ENCODE data around the gene RCAN2.

The RCAN2 gene

GRCh38 chr6:46472243-46472642 lies 19.0 kb downstream of the RCAN2 start:
- H3K4me3 ChIP-seq (replicated peaks; ENCODE audit: low read depth, low read length), result no peak overlapping the region
- no peaks in the 10 kb centered on the region for H3K36me3 ChIP-seq (ENCODE audit: control insufficient read depth, insufficient read depth, low read length)
- TF ChIP-seq, protein P1, sequence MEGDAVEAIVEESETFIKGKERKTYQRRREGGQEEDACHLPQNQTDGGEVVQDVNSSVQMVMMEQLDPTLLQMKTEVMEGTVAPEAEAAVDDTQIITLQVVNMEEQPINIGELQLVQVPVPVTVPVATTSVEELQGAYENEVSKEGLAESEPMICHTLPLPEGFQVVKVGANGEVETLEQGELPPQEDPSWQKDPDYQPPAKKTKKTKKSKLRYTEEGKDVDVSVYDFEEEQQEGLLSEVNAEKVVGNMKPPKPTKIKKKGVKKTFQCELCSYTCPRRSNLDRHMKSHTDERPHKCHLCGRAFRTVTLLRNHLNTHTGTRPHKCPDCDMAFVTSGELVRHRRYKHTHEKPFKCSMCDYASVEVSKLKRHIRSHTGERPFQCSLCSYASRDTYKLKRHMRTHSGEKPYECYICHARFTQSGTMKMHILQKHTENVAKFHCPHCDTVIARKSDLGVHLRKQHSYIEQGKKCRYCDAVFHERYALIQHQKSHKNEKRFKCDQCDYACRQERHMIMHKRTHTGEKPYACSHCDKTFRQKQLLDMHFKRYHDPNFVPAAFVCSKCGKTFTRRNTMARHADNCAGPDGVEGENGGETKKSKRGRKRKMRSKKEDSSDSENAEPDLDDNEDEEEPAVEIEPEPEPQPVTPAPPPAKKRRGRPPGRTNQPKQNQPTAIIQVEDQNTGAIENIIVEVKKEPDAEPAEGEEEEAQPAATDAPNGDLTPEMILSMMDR (IDR thresholded peaks at IDR 0.05; ENCODE audit: insufficient read depth, low read length, poor library complexity, severe bottlenecking), result no peak
- no peak for DNase-seq (ENCODE audit: extremely low read depth, insufficient read length)
- H3K27me3 ChIP-seq (replicated peaks; ENCODE audit: control insufficient read depth, insufficient read depth, low read length), result no peaks in the 10 kb centered on the region

- H3K4me3 ChIP-seq (replicated peaks; ENCODE audit: low read depth, low read length), result no peak overlapping the region
- H3K27me3 ChIP-seq (replicated peaks; ENCODE audit: control insufficient read depth, insufficient read depth, low read length), result no peaks in the 10 kb centered on the region
- H3K36me3 ChIP-seq (ENCODE audit: control insufficient read depth, insufficient read depth, low read length), result no peaks in the 10 kb centered on the region
- TF ChIP-seq, protein P1 (IDR thresholded peaks at IDR 0.05; ENCODE audit: insufficient read depth, low read length, poor library complexity, severe bottlenecking), result no peak
- DNase-seq (ENCODE audit: extremely low read depth, insufficient read length), result no peak
Measured at GRCh38 chr6:46469021-46469420, 22.2 kb downstream of the RCAN2 start.

DNA sequence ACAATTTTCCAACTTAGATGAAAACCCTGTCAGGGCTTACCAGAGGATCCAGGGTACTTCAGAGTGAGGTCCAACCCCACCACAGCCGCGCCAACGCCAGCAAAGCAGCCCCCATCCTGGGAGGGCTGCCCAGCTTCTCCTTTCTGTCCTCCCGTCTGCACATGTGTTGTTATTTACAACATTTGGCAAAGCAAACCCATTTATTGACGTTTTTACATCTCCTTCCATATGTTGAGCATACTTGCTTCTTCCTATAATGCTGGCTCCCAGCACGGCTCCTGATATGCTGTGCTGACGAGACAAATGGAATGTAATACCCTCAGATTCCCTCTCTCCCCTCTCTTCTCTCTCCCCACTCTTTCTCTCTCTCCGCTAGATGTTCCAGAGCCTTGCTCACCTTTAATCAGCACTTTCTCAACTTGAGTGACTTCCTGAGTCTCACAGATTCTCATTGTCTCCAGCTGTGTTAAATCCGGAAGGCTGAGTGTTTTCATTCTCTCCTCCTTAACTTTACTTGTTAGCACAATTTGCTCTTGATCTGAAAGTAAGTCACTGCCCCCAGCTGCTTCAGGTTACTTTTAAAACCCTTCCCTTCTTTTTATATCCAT lies 22.7 kb downstream of the RCAN2 start:
- no peaks in the 10 kb centered on the region for H3K36me3 ChIP-seq (ENCODE audit: control insufficient read depth, insufficient read depth, low read length)
- no peak overlapping the region for H3K4me3 ChIP-seq (replicated peaks; ENCODE audit: low read depth, low read length)
- H3K27me3 ChIP-seq (replicated peaks; ENCODE audit: control insufficient read depth, insufficient read depth, low read length), result no peaks in the 10 kb centered on the region
- no peak for DNase-seq (ENCODE audit: extremely low read depth, insufficient read length)
- TF ChIP-seq, protein P1 (IDR thresholded peaks at IDR 0.05; ENCODE audit: insufficient read depth, low read length, poor library complexity, severe bottlenecking), result no peak

- H3K4me3 ChIP-seq (replicated peaks; ENCODE audit: low read depth, low read length), result no peak overlapping the region
- H3K27me3 ChIP-seq (replicated peaks; ENCODE audit: control insufficient read depth, insufficient read depth, low read length), result no peaks in the 10 kb centered on the region
- TF ChIP-seq, protein P1 (IDR thresholded peaks at IDR 0.05; ENCODE audit: insufficient read depth, low read length, poor library complexity, severe bottlenecking), result no peak
- no peak for DNase-seq (ENCODE audit: extremely low read depth, insufficient read length)
- no peaks in the 10 kb centered on the region for H3K36me3 ChIP-seq (ENCODE audit: control insufficient read depth, insufficient read depth, low read length)
Measured at GRCh38 chr6:46466570-46466969, 24.7 kb downstream of the RCAN2 start.

DNA sequence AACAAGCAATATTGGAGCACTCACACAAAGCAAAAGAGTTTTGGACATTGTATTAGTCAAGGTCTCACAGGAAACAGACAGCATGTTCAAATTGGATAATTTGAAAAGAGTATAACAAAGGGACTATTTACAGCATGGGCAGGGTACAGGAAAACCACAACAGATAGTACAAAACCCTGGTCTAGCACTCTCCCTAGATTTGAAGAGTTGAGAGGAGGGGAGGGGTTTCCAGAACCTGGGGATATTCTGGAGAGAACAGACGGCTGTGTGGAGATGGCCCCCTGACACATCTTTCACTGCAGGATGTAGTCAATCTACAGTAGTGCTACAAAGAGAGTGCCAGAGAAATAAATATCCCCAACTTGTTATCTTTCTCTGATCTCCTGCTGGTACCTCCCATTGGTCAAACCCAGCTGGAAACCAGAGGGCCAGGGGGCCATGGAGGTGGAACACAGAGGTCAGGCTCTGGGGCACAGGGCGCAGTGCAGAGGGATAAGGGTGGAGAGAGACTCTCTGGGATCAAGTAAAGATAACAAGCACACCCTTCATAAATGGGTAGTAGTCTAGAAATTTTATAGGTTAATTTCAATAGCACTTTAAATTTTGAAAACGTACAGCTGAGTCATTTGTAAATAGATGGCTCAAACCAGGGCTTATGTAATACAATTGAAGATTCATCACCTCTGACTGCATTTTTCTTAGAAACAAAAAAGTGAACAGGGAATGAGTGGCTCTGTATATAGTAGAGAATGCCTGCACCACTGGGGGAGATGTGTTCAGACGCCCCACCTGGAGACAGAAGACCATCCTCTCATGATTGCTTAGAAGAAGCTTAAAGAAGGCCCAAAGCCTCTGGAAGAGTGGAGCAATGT lies 25.7 kb downstream of the RCAN2 start:
- Histone ChIP-seq H3K27me3 (replicated peaks; ENCODE audit: control insufficient read depth, insufficient read depth, low read length) (no peaks in the 10 kb centered on the region), H3K4me3 (replicated peaks; ENCODE audit: low read depth, low read length) (no peak overlapping the region), H3K36me3 (ENCODE audit: control insufficient read depth, insufficient read depth, low read length) (no peaks in the 10 kb centered on the region)
- DNase-seq (ENCODE audit: extremely low read depth, insufficient read length), result no peak
- TF ChIP-seq, protein P1 (IDR thresholded peaks at IDR 0.05; ENCODE audit: insufficient read depth, low read length, poor library complexity, severe bottlenecking), result no peak

All from GM06990 (cell line).